Peyer's patch (tissue), 4 donors: ENCODE results near the gene BHLHE41.

Experiments
- POLR2A ChIP-seq, 2 donors: fragments of 450-650 bp; IDR thresholded peaks; one replicate each; pipeline ENCODE4 v1.5.1; 2017; ENCODE audit warnings: antibody characterized with exemption in 2 of 2, mild to moderate bottlenecking in 2 of 2, moderate library complexity in 2 of 2
- TF ChIP-seq, protein P1 (sequence below), 6 experiments: fragments of 450-650 bp in 4 of 6; fragments of 200-600 bp in 2 of 6; sonication (generic) in 1 of 6; IDR thresholded peaks; one replicate each; pipeline ENCODE4 v1.5.1; 2017 to 2019; ENCODE audit warnings: antibody characterized with exemption in 6 of 6, mild to moderate bottlenecking in 3 of 6, moderate library complexity in 1 of 6

DNA sequence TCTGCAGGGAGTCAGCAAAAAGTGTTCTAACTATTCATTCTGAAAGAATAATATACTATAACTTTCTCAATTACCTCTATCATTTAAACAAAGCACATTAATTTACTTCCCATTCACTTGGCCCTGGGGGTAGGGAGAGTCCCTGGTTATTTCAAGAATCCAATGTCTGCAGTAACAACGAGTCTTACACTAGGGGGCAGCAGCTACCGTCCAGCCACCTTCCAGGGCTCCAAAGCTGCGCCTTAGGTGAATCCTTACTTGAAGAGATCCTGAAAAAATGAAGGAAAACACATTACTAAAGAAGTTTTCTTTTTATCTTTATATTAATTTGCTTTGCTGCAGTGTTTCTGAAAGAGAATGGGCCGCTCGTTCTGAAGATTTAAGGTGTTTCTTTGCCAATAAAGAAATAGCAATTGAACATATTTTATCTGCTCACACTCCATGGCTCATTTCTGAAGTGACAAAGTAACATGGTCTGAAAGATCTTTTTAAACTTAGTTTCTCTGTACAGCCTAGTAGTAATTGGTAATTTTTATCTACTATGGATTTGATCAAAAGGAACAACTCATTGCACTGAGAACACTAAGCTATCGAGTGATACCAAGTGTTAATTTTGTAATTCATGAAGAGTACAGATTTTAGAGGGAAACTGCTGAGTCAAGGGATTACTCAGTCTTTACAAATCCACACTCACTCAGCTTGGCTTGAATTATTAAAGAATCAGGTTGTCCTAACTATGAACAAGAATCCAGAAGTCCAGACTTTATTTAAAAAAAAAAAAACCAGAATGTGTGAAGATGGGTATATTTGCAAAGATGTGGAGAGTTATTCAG is 27.6 kb downstream of the BHLHE41 start:
- no peak for TF ChIP-seq POLR2A (IDR thresholded peaks at IDR 0.05)
- TF ChIP-seq, protein P1, sequence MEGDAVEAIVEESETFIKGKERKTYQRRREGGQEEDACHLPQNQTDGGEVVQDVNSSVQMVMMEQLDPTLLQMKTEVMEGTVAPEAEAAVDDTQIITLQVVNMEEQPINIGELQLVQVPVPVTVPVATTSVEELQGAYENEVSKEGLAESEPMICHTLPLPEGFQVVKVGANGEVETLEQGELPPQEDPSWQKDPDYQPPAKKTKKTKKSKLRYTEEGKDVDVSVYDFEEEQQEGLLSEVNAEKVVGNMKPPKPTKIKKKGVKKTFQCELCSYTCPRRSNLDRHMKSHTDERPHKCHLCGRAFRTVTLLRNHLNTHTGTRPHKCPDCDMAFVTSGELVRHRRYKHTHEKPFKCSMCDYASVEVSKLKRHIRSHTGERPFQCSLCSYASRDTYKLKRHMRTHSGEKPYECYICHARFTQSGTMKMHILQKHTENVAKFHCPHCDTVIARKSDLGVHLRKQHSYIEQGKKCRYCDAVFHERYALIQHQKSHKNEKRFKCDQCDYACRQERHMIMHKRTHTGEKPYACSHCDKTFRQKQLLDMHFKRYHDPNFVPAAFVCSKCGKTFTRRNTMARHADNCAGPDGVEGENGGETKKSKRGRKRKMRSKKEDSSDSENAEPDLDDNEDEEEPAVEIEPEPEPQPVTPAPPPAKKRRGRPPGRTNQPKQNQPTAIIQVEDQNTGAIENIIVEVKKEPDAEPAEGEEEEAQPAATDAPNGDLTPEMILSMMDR (IDR thresholded peaks at IDR 0.05), result peak; percentile 61 to 93 (median 88)
